Caco-2 (cell line): ENCODE data around the gene BTBD6. TPM values are rescaled to one million over a fixed set of nuclear protein-coding genes. Genes with fewer than 3 reads are reported as not detected.
"Not testable (repeated sequence)": the region's sequence is repeated elsewhere in the genome, so short reads cannot be mapped to it uniquely, and the experiment has no call there.

ENCODE experiments used
- BruUV-seq: library from RNA; stranded (reverse); fragments of 400-500 nt; replicated peaks from 2 replicates; lab custom pipeline; 2021; lab: Mats Ljungman, UMichigan
- CTCF ChIA-PET: fragments of 300-600 bp; sonication (Branson Sonifier 250); formaldehyde crosslinking; loops from one replicate; lab custom pipeline; 2022; ENCODE audit warnings: antibody characterized with exemption; lab: Charles Lee
- POLR2A ChIA-PET: fragments of 300-600 bp; sonication (Branson Sonifier 250); formaldehyde crosslinking; loops from one replicate; lab custom pipeline; 2022; ENCODE audit warnings: antibody characterized with exemption; lab: Charles Lee
- DNase-seq, 2 experiments: peaks; one replicate each; pipeline versions ENCODE4 v3.0.0 to v3.0.0-alpha.2; 2020 to 2022
- H3K27me3 ChIP-seq: replicated peaks from 2 replicates; pipeline ENCODE4 v1.6.0; 2011; ENCODE audit warnings: low read length; ENCODE audit not compliant: control insufficient read depth, insufficient read depth
- H3K36me3 ChIP-seq: 2 replicates; pipeline ENCODE4 v1.5.1; 2011; ENCODE audit warnings: low read length; ENCODE audit not compliant: control insufficient read depth, insufficient read depth
- H3K4me1 ChIP-seq: fragments of 250-450 bp; sonication (Bioruptor Pico); 2 replicates; pipeline ENCODE4 v1.5.1; 2020; ENCODE audit warnings: mild to moderate bottlenecking
- H3K4me3 ChIP-seq: 2 replicates; pipeline ENCODE4 v1.5.1; 2011; ENCODE audit warnings: low read depth, mild to moderate bottlenecking, control low read depth, low read length
- H3K9me3 ChIP-seq: fragments of 250-450 bp; sonication (Bioruptor Pico); 2 replicates; pipeline ENCODE4 v1.5.1; 2020; ENCODE audit warnings: mild to moderate bottlenecking, moderate library complexity
- H3K27ac Mint-ChIP-seq: one replicate; pipeline ENCODE4 v1.8.0; 2022; ENCODE audit warnings: mixed read lengths; ENCODE audit not compliant: unreplicated experiment
- H3K27me3 Mint-ChIP-seq: one replicate; pipeline ENCODE4 v1.8.0; 2022; ENCODE audit warnings: mixed read lengths; ENCODE audit not compliant: insufficient read depth, unreplicated experiment
- H3K36me3 Mint-ChIP-seq: one replicate; pipeline ENCODE4 v1.8.0; 2022; ENCODE audit warnings: mild to moderate bottlenecking, mixed read lengths; ENCODE audit not compliant: insufficient read depth, unreplicated experiment
- H3K4me1 Mint-ChIP-seq: one replicate; pipeline ENCODE4 v1.8.0; 2022; ENCODE audit warnings: low read depth, mixed read lengths; ENCODE audit not compliant: unreplicated experiment
- H3K4me3 Mint-ChIP-seq: one replicate; pipeline ENCODE4 v1.8.0; 2022; ENCODE audit warnings: mild to moderate bottlenecking, moderate library complexity, mixed read lengths; ENCODE audit not compliant: unreplicated experiment
- H3K9me3 Mint-ChIP-seq: one replicate; pipeline ENCODE4 v1.8.0; 2022; ENCODE audit warnings: mixed read lengths; ENCODE audit not compliant: unreplicated experiment
- intact Hi-C: fragments of 100-400 bp; cut with micrococcal nuclease; formaldehyde crosslinking; loops from one replicate; pipeline ENCODE4 v1.10.0; 2022; ENCODE audit not compliant: unreplicated experiment
- total RNA-seq: library from RNA; stranded (reverse); gene quantifications from 2 replicates; pipeline ENCODE4 v1.2.3, GENCODE V29; 2022
- TF ChIP-seq, protein P1 (sequence below), 2 experiments: fragments of 200-600 bp in 1 of 2; IDR thresholded peaks; 1 replicate in 1 of 2; 2 replicates in 1 of 2; pipeline versions ENCODE4 v1.5.1 to v1.8.0; 2011 to 2022; ENCODE audit warnings: antibody characterized with exemption in 1 of 2, control low read depth in 1 of 2, inconsistent platforms in 1 of 2, low read depth in 1 of 2, low read length in 1 of 2, mild to moderate bottlenecking in 1 of 2, moderate library complexity in 1 of 2; ENCODE audit not compliant: insufficient read depth in 1 of 2, severe bottlenecking in 1 of 2, unreplicated experiment in 1 of 2

BTBD6 gene
- total RNA-seq, 1 experiment from 2014 or later: 25.3 TPM

DNA sequence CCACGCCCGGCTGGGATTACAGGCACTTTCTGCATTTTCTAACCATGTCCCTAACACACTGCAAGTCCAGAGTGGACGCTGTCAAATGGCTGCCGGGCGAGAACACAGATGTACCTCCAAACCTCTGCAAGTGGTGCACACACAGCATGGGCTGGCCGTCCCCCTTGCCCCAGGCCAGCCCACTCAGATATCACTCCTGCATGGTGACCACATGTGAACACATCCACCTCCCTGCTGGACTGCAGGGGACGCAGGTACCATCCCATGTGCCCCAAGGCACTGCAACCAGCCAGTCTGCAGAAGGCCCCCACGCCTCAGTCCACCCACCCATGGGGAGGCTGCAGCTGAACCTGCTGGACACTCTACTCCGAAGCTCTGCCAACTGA lies 38.4 kb downstream of the BTBD6 start:
- CTCF ChIA-PET: no interaction called here
- Mint-ChIP-seq H3K9me3 (no peaks in the 10 kb centered on the region), H3K4me1 (no peaks in the 10 kb centered on the region), H3K27ac (no peak overlapping the region), H3K27me3 (no peaks in the 10 kb centered on the region), H3K4me3 (no peak overlapping the region), H3K36me3 (no peaks in the 10 kb centered on the region)
- Histone ChIP-seq H3K4me3 (no peak overlapping the region), H3K4me1 (no peaks in the 10 kb centered on the region), H3K36me3 (no peaks in the 10 kb centered on the region), H3K9me3 (no peaks in the 10 kb centered on the region), H3K27me3 (no peaks in the 10 kb centered on the region)
- no TSS peak for BruUV-seq
- TF ChIP-seq, protein P1, sequence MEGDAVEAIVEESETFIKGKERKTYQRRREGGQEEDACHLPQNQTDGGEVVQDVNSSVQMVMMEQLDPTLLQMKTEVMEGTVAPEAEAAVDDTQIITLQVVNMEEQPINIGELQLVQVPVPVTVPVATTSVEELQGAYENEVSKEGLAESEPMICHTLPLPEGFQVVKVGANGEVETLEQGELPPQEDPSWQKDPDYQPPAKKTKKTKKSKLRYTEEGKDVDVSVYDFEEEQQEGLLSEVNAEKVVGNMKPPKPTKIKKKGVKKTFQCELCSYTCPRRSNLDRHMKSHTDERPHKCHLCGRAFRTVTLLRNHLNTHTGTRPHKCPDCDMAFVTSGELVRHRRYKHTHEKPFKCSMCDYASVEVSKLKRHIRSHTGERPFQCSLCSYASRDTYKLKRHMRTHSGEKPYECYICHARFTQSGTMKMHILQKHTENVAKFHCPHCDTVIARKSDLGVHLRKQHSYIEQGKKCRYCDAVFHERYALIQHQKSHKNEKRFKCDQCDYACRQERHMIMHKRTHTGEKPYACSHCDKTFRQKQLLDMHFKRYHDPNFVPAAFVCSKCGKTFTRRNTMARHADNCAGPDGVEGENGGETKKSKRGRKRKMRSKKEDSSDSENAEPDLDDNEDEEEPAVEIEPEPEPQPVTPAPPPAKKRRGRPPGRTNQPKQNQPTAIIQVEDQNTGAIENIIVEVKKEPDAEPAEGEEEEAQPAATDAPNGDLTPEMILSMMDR (IDR thresholded peaks at IDR 0.05; ENCODE audit: insufficient read depth in 1 of 2, low read depth in 1 of 2, low read length in 1 of 2, severe bottlenecking in 1 of 2, unreplicated experiment in 1 of 2): no peak
- no peak for DNase-seq
- intact Hi-C loops: no loop called here
- POLR2A ChIA-PET: no interaction called here

DNA sequence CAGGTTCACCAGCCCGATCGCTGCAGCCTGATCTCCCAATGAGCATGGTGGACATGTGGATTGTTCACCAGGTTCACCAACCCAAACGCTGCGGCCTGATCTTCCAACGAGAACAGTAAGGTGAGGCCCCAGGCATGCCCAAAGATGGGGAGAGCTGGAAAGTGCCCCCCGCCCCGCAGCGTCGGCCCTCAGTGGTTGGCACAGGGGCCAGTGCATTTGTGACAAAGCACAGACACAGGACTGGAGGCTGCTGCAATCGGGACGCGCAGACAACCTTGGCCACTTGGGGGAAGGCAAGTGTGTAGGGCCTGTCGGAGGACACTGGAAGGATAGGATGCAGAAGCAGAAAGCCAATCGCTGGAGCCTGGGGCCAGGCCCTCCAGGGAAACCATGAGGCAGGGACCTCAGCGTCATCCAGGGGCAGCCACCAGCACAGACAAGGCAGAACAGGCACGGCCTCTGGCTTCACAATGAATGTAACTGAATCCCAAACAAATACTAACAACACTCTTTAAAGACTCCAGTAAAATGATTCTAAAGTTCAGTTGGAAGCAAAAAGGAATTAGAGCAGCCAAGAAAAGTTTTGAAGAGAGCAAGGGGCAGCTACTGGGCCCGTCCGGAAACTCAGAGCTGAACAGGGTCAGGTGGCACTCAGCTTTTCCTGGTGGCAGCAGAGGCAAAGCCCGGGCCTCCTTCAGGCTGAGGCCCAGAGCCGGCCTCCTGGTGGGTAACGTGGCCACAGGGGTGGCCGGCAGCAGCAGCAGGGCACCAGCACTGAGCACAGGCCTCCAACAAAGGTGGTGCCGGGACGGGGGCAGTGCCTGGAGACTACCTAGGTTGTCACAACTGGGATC lies 39.1 kb downstream of the BTBD6 start:
- no peak overlapping the region for H3K4me3 Mint-ChIP-seq
- no peaks in the 10 kb centered on the region for H3K4me1 Mint-ChIP-seq
- DNase-seq: no peak
- Histone ChIP-seq H3K4me3 (no peak overlapping the region), H3K9me3 (no peaks in the 10 kb centered on the region), H3K4me1 (no peaks in the 10 kb centered on the region), H3K27me3 (no peaks in the 10 kb centered on the region), H3K36me3 (no peaks in the 10 kb centered on the region)
- ChIA-PET CTCF (no interaction called here), POLR2A (no interaction called here)
- intact Hi-C loops: no loop called here
- no peak overlapping the region for H3K27ac Mint-ChIP-seq
- no peaks in the 10 kb centered on the region for H3K27me3 Mint-ChIP-seq
- TF ChIP-seq, protein P1 (IDR thresholded peaks at IDR 0.05; ENCODE audit: insufficient read depth in 1 of 2, low read depth in 1 of 2, low read length in 1 of 2, severe bottlenecking in 1 of 2, unreplicated experiment in 1 of 2): no peak
- no peaks in the 10 kb centered on the region for H3K36me3 Mint-ChIP-seq
- no peaks in the 10 kb centered on the region for H3K9me3 Mint-ChIP-seq
- no TSS peak for BruUV-seq

DNA sequence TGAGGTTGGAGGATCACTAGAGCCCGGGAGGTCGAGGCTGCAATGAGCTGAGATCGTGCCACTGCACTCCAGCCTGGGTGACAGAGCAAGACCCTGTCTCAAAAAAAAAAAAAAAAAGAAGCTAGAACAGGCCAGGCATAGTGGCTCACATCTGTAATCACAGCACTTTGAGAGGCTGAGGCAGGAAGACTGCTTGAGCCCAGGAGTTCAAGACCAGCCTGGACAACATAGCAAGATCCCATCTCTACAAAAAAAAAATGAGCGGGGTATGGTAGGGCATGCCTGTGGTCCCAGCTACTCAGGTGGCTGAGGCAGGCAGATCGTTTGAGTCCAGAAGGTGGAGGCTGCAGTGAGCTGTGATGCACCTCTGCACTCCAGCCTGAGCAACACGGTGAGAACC lies 40.6 kb downstream of the BTBD6 start:
- H3K4me1 ChIP-seq, H3K9me3 ChIP-seq, POLR2A ChIA-PET, H3K9me3 Mint-ChIP-seq, H3K4me1 Mint-ChIP-seq, H3K36me3 Mint-ChIP-seq, intact Hi-C loops, DNase-seq, H3K36me3 ChIP-seq, H3K27ac Mint-ChIP-seq, H3K4me3 Mint-ChIP-seq, H3K27me3 Mint-ChIP-seq, H3K27me3 ChIP-seq, H3K4me3 ChIP-seq, BruUV-seq: not testable (repeated sequence)
- CTCF ChIA-PET: interaction anchor here (0.9 to 1.1 kb wide), 4 partner anchors 12 to 197 kb away, joined by 3 to 4 read pairs (median 4); partner anchors contain the start of gene BRF1
